HUES64 (cell line): ENCODE data around the gene CCDC12.

Experiments used
- H3K27ac ChIP-seq: 2 replicates; pipeline ENCODE4 v1.7.0; 2013; ENCODE audit warnings: low read depth, low read length, inconsistent platforms
- H3K27me3 ChIP-seq: 2 replicates; pipeline ENCODE4 v1.6.1; 2013; ENCODE audit warnings: mild to moderate bottlenecking, low read length; ENCODE audit not compliant: insufficient read depth
- H3K36me3 ChIP-seq: 2 replicates; pipeline ENCODE4 v1.6.1; 2013; ENCODE audit warnings: mild to moderate bottlenecking, low read length; ENCODE audit not compliant: insufficient read depth
- H3K4me1 ChIP-seq: 2 replicates; pipeline ENCODE4 v1.6.1; 2013; ENCODE audit warnings: mild to moderate bottlenecking, low read length, moderate library complexity; ENCODE audit not compliant: insufficient read depth
- H3K4me3 ChIP-seq: 2 replicates; pipeline ENCODE4 v1.5.1; 2013; ENCODE audit warnings: mild to moderate bottlenecking, low read length, moderate library complexity
- H3K9ac ChIP-seq: 2 replicates; pipeline ENCODE4 v1.6.1; 2013; ENCODE audit warnings: mild to moderate bottlenecking, low read depth, low read length
- H3K9me3 ChIP-seq: 2 replicates; pipeline ENCODE4 v1.6.1; 2013; ENCODE audit warnings: low read depth, low read length; ENCODE audit not compliant: insufficient read depth
- whole genome bisulfite sequencing: fragments of 150-250, 120-280 bp; methylation state at CpG from one replicate; pipeline ENCODE4 v1.1.7; 2013; ENCODE audit warnings: missing lambda C conversion rate; 5-methylcytosine and 5-hydroxymethylcytosine counted together

The CCDC12 gene

GRCh38 chr3:46881596-46882376 lies 94.8 kb downstream of the CCDC12 start:
- peaks cover 94% of the 10 kb centered on the region for H3K27me3 ChIP-seq
- H3K4me1 ChIP-seq = peaks cover 22% of the 10 kb centered on the region
- no peak overlapping the region for H3K27ac ChIP-seq
- under 1% methylated on average over 81 of the region's 83 CpGs for WGBS
- H3K36me3 ChIP-seq = no peaks in the 10 kb centered on the region
- H3K9ac ChIP-seq = no peak overlapping the region
- H3K9me3 ChIP-seq = no peaks in the 10 kb centered on the region
- H3K4me3 ChIP-seq = peak overlapping the region; percentile 70

GRCh38 chr3:46880884-46881595 lies 95.5 kb downstream of the CCDC12 start:
- no peaks in the 10 kb centered on the region for H3K36me3 ChIP-seq
- WGBS = 13% methylated on average over 28 of the region's 29 CpGs
- peak overlapping the region; percentile 49 for H3K4me3 ChIP-seq
- H3K4me1 ChIP-seq = peaks cover 22% of the 10 kb centered on the region
- no peak overlapping the region for H3K27ac ChIP-seq
- H3K27me3 ChIP-seq = peaks cover 94% of the 10 kb centered on the region
- H3K9me3 ChIP-seq = no peaks in the 10 kb centered on the region
- no peak overlapping the region for H3K9ac ChIP-seq

GRCh38 chr3:46878781-46879436 lies 97.6 kb downstream of the CCDC12 start:
- H3K9ac ChIP-seq = no peak overlapping the region
- peaks cover 91% of the 10 kb centered on the region for H3K27me3 ChIP-seq
- 58% methylated on average over 2 of the region's 2 CpGs for WGBS

GRCh38 chr3:46877406-46878125 lies 99.0 kb downstream of the CCDC12 start, which contains the start of gene PTH1R:
TSS of gene PTH1R (plus strand) at chr3:46877721. CDS start at chr3:46883560, 5,839 bp downstream.
- H3K9me3 ChIP-seq = no peaks in the 10 kb centered on the region
- no peaks in the 10 kb centered on the region for H3K36me3 ChIP-seq
- WGBS = 82% methylated on average over 7 of the region's 7 CpGs
- H3K27ac ChIP-seq = no peak within 1 kb of the TSS
- H3K4me3 ChIP-seq = no peak within 1 kb of the TSS
- H3K9ac ChIP-seq = no peak within 1 kb of the TSS
- H3K4me1 ChIP-seq = peaks cover 9% of the 10 kb centered on the region
- H3K27me3 ChIP-seq = peaks cover 95% of the 10 kb centered on the region

More at GRCh38 chr3:46878781-46879436, 97.6 kb downstream of the CCDC12 start:
- Histone ChIP-seq H3K9me3 (no peaks in the 10 kb centered on the region), H3K4me3 (no peak overlapping the region), H3K27ac (no peak overlapping the region), H3K36me3 (no peaks in the 10 kb centered on the region), H3K4me1 (peaks cover 14% of the 10 kb centered on the region)

- Histone ChIP-seq H3K9me3 (no peaks in the 10 kb centered on the region), H3K9ac (no peak overlapping the region), H3K36me3 (no peaks in the 10 kb centered on the region), H3K27me3 (peaks cover 91% of the 10 kb centered on the region), H3K27ac (no peak overlapping the region), H3K4me3 (no peak overlapping the region), H3K4me1 (peaks cover 9% of the 10 kb centered on the region)
- WGBS = 86% methylated on average over 10 of the region's 10 CpGs
Observed at GRCh38 chr3:46876313-46877300, 99.9 kb downstream of the CCDC12 start.

GRCh38 chr3:46875560-46875959 lies 101.0 kb downstream of the CCDC12 start:
- WGBS = 94% methylated on average over 9 of the region's 9 CpGs
- peaks cover 85% of the 10 kb centered on the region for H3K27me3 ChIP-seq
- H3K4me1 ChIP-seq = peaks cover 9% of the 10 kb centered on the region
- H3K27ac ChIP-seq = no peak overlapping the region
- no peak overlapping the region for H3K4me3 ChIP-seq
- no peaks in the 10 kb centered on the region for H3K36me3 ChIP-seq
- H3K9me3 ChIP-seq = no peaks in the 10 kb centered on the region
- H3K9ac ChIP-seq = no peak overlapping the region

GRCh38 chr3:46874430-46874829 lies 102.1 kb downstream of the CCDC12 start:
- H3K9ac ChIP-seq = no peak overlapping the region

GRCh38 chr3:46873521-46873920 lies 103.0 kb downstream of the CCDC12 start:
- Histone ChIP-seq H3K36me3 (no peaks in the 10 kb centered on the region), H3K9me3 (no peaks in the 10 kb centered on the region), H3K4me3 (no peak overlapping the region), H3K4me1 (peaks cover 4% of the 10 kb centered on the region; the same call in 1 of the 2 replicates), H3K9ac (no peak overlapping the region), H3K27ac (no peak overlapping the region), H3K27me3 (peaks cover 65% of the 10 kb centered on the region)
- 92% methylated on average over 5 of the region's 5 CpGs for WGBS

More at GRCh38 chr3:46874430-46874829, 102.1 kb downstream of the CCDC12 start:
- 66% methylated on average over 15 of the region's 18 CpGs for WGBS
- Histone ChIP-seq H3K4me3 (no peak overlapping the region), H3K27me3 (peaks cover 74% of the 10 kb centered on the region), H3K27ac (no peak overlapping the region), H3K9me3 (no peaks in the 10 kb centered on the region), H3K4me1 (peaks cover 9% of the 10 kb centered on the region), H3K36me3 (no peaks in the 10 kb centered on the region)
